Nephron progenitor cell (in vitro differentiated cells): ENCODE data around the gene SH3YL1.

Experiments
- DNase-seq: peaks from one replicate; pipeline ENCODE4 v3.0.0; 2021
- H3K27ac Mint-ChIP-seq: 2 replicates; pipeline ENCODE4 v1.8.0; 2021; ENCODE audit warnings: mild to moderate bottlenecking, moderate library complexity, mixed read lengths
- H3K27me3 Mint-ChIP-seq: 2 replicates; pipeline ENCODE4 v1.8.0; 2021; ENCODE audit warnings: mild to moderate bottlenecking, low read depth, mixed read lengths; ENCODE audit not compliant: poor library complexity
- H3K36me3 Mint-ChIP-seq: 2 replicates; pipeline ENCODE4 v1.8.0; 2021; ENCODE audit warnings: low read depth, mixed read lengths
- H3K4me1 Mint-ChIP-seq: 2 replicates; pipeline ENCODE4 v1.8.0; 2021; ENCODE audit warnings: mixed read lengths
- H3K4me3 Mint-ChIP-seq: 2 replicates; pipeline ENCODE4 v1.8.0; 2021; ENCODE audit warnings: mild to moderate bottlenecking, moderate library complexity, mixed read lengths
- H3K9me3 Mint-ChIP-seq: 2 replicates; pipeline ENCODE4 v1.8.0; 2021; ENCODE audit warnings: mild to moderate bottlenecking, moderate library complexity, mixed read lengths
- TF ChIP-seq, protein P1 (sequence below): fragments of 200-600 bp; sonication (generic); IDR thresholded peaks from 2 replicates; pipeline ENCODE4 v1.5.0; 2021; ENCODE audit warnings: antibody characterized with exemption

The SH3YL1 gene

GRCh38 chr2:231521-232185, 32.2 kb downstream of the SH3YL1 start:
- TF ChIP-seq, protein P1, sequence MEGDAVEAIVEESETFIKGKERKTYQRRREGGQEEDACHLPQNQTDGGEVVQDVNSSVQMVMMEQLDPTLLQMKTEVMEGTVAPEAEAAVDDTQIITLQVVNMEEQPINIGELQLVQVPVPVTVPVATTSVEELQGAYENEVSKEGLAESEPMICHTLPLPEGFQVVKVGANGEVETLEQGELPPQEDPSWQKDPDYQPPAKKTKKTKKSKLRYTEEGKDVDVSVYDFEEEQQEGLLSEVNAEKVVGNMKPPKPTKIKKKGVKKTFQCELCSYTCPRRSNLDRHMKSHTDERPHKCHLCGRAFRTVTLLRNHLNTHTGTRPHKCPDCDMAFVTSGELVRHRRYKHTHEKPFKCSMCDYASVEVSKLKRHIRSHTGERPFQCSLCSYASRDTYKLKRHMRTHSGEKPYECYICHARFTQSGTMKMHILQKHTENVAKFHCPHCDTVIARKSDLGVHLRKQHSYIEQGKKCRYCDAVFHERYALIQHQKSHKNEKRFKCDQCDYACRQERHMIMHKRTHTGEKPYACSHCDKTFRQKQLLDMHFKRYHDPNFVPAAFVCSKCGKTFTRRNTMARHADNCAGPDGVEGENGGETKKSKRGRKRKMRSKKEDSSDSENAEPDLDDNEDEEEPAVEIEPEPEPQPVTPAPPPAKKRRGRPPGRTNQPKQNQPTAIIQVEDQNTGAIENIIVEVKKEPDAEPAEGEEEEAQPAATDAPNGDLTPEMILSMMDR = no peak
- peaks cover 36% of the 10 kb centered on the region for H3K36me3 Mint-ChIP-seq
- H3K27me3 Mint-ChIP-seq = no peaks in the 10 kb centered on the region
- H3K9me3 Mint-ChIP-seq = no peaks in the 10 kb centered on the region
- H3K4me1 Mint-ChIP-seq = no peaks in the 10 kb centered on the region
- DNase-seq = no peak
- no peak overlapping the region for H3K4me3 Mint-ChIP-seq
- H3K27ac Mint-ChIP-seq = peak overlapping the region; percentile 39

- no peak overlapping the region for H3K27ac Mint-ChIP-seq
- H3K36me3 Mint-ChIP-seq = peaks cover 53% of the 10 kb centered on the region
- TF ChIP-seq, protein P1 = no peak
- H3K9me3 Mint-ChIP-seq = no peaks in the 10 kb centered on the region
- no peak for DNase-seq
- no peaks in the 10 kb centered on the region for H3K4me1 Mint-ChIP-seq
- H3K27me3 Mint-ChIP-seq = no peaks in the 10 kb centered on the region
- H3K4me3 Mint-ChIP-seq = no peak overlapping the region
Measured at GRCh38 chr2:228518-229278, 35.1 kb downstream of the SH3YL1 start.

GRCh38 chr2:228115-228514, 35.7 kb downstream of the SH3YL1 start:
- TF ChIP-seq, protein P1 = no peak
- no peak for DNase-seq
- H3K9me3 Mint-ChIP-seq = no peaks in the 10 kb centered on the region
- H3K36me3 Mint-ChIP-seq = peaks cover 49% of the 10 kb centered on the region
- no peaks in the 10 kb centered on the region for H3K4me1 Mint-ChIP-seq
- no peak overlapping the region for H3K27ac Mint-ChIP-seq
- H3K4me3 Mint-ChIP-seq = no peak overlapping the region
- no peaks in the 10 kb centered on the region for H3K27me3 Mint-ChIP-seq

DNA sequence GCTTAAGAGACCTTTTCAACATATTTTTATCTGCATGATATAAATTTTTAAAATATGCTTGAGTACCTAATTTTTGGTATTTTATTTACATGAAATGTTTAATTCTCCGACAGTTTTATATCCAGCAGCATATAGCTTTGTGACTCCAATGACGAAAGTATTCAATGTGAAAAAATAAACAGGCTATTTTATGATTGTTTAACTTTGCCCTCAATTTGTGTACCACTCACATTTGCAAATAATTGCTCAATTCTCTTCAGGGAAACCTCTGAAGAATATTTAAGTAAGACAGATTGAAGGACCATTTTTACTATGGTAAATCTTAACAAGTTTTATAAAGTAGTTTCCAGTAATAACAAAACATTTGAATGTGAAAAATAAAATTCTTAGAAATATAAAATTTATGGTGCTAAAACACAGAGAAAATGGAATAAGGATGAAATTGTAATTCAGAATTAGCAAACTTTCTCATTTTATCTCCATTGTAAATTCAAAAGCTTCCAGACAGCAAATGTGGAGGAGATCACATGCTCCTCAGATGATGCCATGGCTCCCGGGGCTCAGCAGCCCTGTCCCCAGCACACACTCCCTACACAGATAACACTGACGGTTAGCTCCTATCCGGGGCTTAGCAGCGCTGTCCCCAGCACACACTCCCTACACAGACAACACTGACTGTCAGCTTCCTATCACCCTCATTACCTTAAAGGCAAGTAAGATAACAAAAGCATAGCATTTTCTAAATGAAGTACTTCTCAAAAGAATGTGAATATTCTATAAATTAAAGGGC, 39.7 kb downstream of the SH3YL1 start:
- Mint-ChIP-seq H3K9me3 (no peaks in the 10 kb centered on the region), H3K4me3 (no peak overlapping the region), H3K4me1 (no peaks in the 10 kb centered on the region), H3K27ac (no peak overlapping the region), H3K36me3 (peaks cover 54% of the 10 kb centered on the region), H3K27me3 (no peaks in the 10 kb centered on the region)
- TF ChIP-seq, protein P1 = no peak
- DNase-seq = no peak

GRCh38 chr2:223451-223850, 40.4 kb downstream of the SH3YL1 start:
- DNase-seq = no peak
- Mint-ChIP-seq H3K4me1 (no peaks in the 10 kb centered on the region), H3K27me3 (no peaks in the 10 kb centered on the region), H3K9me3 (no peaks in the 10 kb centered on the region), H3K4me3 (no peak overlapping the region), H3K36me3 (peaks cover 53% of the 10 kb centered on the region), H3K27ac (no peak overlapping the region)
- TF ChIP-seq, protein P1 = no peak
